ENCODE measurements around the gene HPCAL1.

Gene HPCAL1

GRCh38 chr2:10370895-10371294 lies 68.2 kb downstream of the HPCAL1 start:
- DNase-seq = no peak

GRCh38 chr2:10371441-10372196 lies 68.9 kb downstream of the HPCAL1 start:
- ATAC-seq = no peak

More at GRCh38 chr2:10370895-10371294, 68.2 kb downstream of the HPCAL1 start:
- no peak for ATAC-seq

GRCh38 chr2:10372203-10372861 lies 69.6 kb downstream of the HPCAL1 start:
- no peak for ATAC-seq
- DNase-seq = no peak

More at GRCh38 chr2:10371441-10372196, 68.9 kb downstream of the HPCAL1 start:
- DNase-seq = no peak

- ATAC-seq (no peak), DNase-seq (no peak)
Measured at GRCh38 chr2:10372862-10373240, 70.1 kb downstream of the HPCAL1 start.

GRCh38 chr2:10373931-10374330 lies 71.2 kb downstream of the HPCAL1 start:
- ATAC-seq (no peak), DNase-seq (no peak)

GRCh38 chr2:10374362-10374943 lies 71.7 kb downstream of the HPCAL1 start:
- ATAC-seq = no peak
- no peak for DNase-seq

GRCh38 chr2:10375570-10376281 lies 73.0 kb downstream of the HPCAL1 start:
- ATAC-seq (peak; percentile 56), DNase-seq (peak; percentile 28)

GRCh38 chr2:10377052-10377746 lies 74.5 kb downstream of the HPCAL1 start:
- ATAC-seq = no peak

GRCh38 chr2:10377747-10378085 lies 75.0 kb downstream of the HPCAL1 start:
- ATAC-seq = no peak

More at GRCh38 chr2:10377052-10377746, 74.5 kb downstream of the HPCAL1 start:
- no peak for DNase-seq

GRCh38 chr2:10378189-10378588 lies 75.5 kb downstream of the HPCAL1 start:
- ATAC-seq (peak; percentile 19), DNase-seq (no peak)

More at GRCh38 chr2:10377747-10378085, 75.0 kb downstream of the HPCAL1 start:
- DNase-seq = no peak

- DNase-seq (no peak), ATAC-seq (no peak)
Measured at GRCh38 chr2:10380048-10380926, 77.6 kb downstream of the HPCAL1 start.

GRCh38 chr2:10381997-10382353 lies 79.3 kb downstream of the HPCAL1 start:
- DNase-seq (no peak), ATAC-seq (no peak)

GRCh38 chr2:10382354-10383061 lies 79.8 kb downstream of the HPCAL1 start:
- ATAC-seq = peak; percentile 55
- DNase-seq = peak; percentile 38

GRCh38 chr2:10383960-10384734 lies 81.4 kb downstream of the HPCAL1 start:
- ATAC-seq = no peak
- DNase-seq = no peak

- DNase-seq (no peak), ATAC-seq (no peak)
Measured at GRCh38 chr2:10385501-10385900, 82.8 kb downstream of the HPCAL1 start.

- DNase-seq = no peak
- peak; percentile 37 for ATAC-seq
Measured at GRCh38 chr2:10385933-10386773, 83.4 kb downstream of the HPCAL1 start.

- no peak for DNase-seq
- no peak for ATAC-seq
Measured at GRCh38 chr2:10387033-10387432, 84.3 kb downstream of the HPCAL1 start.

GRCh38 chr2:10388954-10389560 lies 86.4 kb downstream of the HPCAL1 start:
- DNase-seq (no peak), ATAC-seq (no peak)

Measured in stimulated activated naive CD8-positive, alpha-beta T cell treated with anti-CD3 and anti-CD28 coated beads, Interleukin-15, Interleukin-2, amounts not matched to agents 100 U/mL and 50 U/mL, for 24 hours (primary cell).